K562 (cell line): Measurements from ENCODE around the gene FREM1. TPM values are rescaled to one million over a fixed set of nuclear protein-coding genes. Genes with fewer than 3 reads are reported as not detected.

Experiments
- HOXB6 ChIP-seq: fragments of 250-450 bp; sonication (Bioruptor Pico); IDR thresholded peaks from 2 replicates; pipeline ENCODE4 v1.5.1; 2022; ENCODE audit warnings: mild to moderate bottlenecking, borderline replicate concordance
- L3MBTL2 ChIP-seq: fragments of 450-650 bp; IDR thresholded peaks from 2 replicates; pipeline ENCODE4 v1.6.1; 2016; ENCODE audit warnings: mild to moderate bottlenecking, moderate library complexity
- polyA plus RNA-seq, 8 experiments: library from polyadenylated mRNA; depleted of rRNA in 4 of 8; stranded (reverse) in 5 of 8; unstranded in 3 of 8; fragments of >200 nt; fragmentation: Nextera tagmentation in 2 of 8; fragmentation: Illumina TruSeq in 1 of 8; extraction: Ambion mirVana in 2 of 8; extraction: Trizol in 1 of 8; gene quantifications; 2 replicates each; pipeline versions ENCODE4 v1.2.1 to v1.2.3, GENCODE V29; 2011 to 2014; ENCODE audit warnings: inconsistent platforms in 1 of 8, missing spikeins in 1 of 8
- total RNA-seq, 7 experiments: library from RNA; depleted of rRNA in 6 of 7; stranded (reverse); fragments of >200 nt in 6 of 7; fragmentation: Illumina TruSeq in 2 of 7; extraction: Trizol in 2 of 7; gene quantifications; 2 replicates each; pipeline versions ENCODE4 v1.2.1 to v1.2.3, GENCODE V29; 2011 to 2021; ENCODE audit warnings: low replicate concordance in 1 of 7
- TF ChIP-seq, protein P1 (sequence below), 2 experiments: IDR thresholded peaks; 2 replicates each; pipeline ENCODE4 v1.6.1; 2011; ENCODE audit warnings: borderline replicate concordance in 1 of 2, control low read depth in 1 of 2, low read depth in 1 of 2, low read length in 1 of 2, mild to moderate bottlenecking in 1 of 2, mixed read lengths in 1 of 2, moderate library complexity in 1 of 2; ENCODE audit not compliant: insufficient read depth in 1 of 2, insufficient read length in 1 of 2, poor library complexity in 1 of 2, severe bottlenecking in 1 of 2; ENCODE audit errors: extremely low read depth in 1 of 2
- TF ChIP-seq, protein P2 (sequence below): sonication (generic); formaldehyde crosslinking; IDR thresholded peaks from 2 replicates; pipeline ENCODE4 v1.8.1; 2023; ENCODE audit warnings: mild to moderate bottlenecking, missing genetic modification reagents
- TF ChIP-seq, protein P3 (sequence below): fragments of 450-650 bp; IDR thresholded peaks from 2 replicates; pipeline ENCODE4 v1.6.1; 2018; ENCODE audit warnings: mild to moderate bottlenecking, low read depth; ENCODE audit not compliant: partially characterized antibody

The FREM1 gene
- total and polyA plus RNA-seq, 9 of the 15 experiments (the other 6 are each of a cell fraction or from before 2014, with no cell fraction given): 0.03 to 0.24 (median 0.13) TPM; not detected in 2

DNA sequence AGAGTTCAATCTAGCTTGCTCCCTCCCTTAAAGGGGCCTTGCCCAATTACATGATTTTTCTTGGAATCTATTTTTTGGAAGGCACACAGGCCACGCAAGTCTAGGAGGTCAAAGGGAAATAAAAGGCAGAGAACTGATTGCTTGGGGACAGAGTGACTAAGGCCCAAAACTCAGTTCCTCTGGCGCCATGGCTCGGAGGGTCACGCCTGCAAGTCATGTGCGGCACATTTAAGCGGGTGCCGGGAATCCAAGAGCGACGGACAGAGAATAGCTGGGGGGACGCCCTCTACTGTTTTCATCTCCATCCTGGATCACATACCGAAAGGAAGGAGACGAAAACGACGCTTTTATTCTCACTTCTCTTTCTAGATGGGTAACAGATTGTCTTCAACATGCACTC is 78.6 kb downstream of the FREM1 start (continued):
- TF ChIP-seq, protein P1, sequence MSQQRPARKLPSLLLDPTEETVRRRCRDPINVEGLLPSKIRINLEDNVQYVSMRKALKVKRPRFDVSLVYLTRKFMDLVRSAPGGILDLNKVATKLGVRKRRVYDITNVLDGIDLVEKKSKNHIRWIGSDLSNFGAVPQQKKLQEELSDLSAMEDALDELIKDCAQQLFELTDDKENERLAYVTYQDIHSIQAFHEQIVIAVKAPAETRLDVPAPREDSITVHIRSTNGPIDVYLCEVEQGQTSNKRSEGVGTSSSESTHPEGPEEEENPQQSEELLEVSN (IDR thresholded peaks at IDR 0.05; ENCODE audit: borderline replicate concordance in 1 of 2, extremely low read depth in 1 of 2, insufficient read depth in 1 of 2, insufficient read length in 1 of 2, low read depth in 1 of 2, low read length in 1 of 2, poor library complexity in 1 of 2, severe bottlenecking in 1 of 2): peak in 1 of 2 experiments; percentile 48
- TF ChIP-seq, protein P2, sequence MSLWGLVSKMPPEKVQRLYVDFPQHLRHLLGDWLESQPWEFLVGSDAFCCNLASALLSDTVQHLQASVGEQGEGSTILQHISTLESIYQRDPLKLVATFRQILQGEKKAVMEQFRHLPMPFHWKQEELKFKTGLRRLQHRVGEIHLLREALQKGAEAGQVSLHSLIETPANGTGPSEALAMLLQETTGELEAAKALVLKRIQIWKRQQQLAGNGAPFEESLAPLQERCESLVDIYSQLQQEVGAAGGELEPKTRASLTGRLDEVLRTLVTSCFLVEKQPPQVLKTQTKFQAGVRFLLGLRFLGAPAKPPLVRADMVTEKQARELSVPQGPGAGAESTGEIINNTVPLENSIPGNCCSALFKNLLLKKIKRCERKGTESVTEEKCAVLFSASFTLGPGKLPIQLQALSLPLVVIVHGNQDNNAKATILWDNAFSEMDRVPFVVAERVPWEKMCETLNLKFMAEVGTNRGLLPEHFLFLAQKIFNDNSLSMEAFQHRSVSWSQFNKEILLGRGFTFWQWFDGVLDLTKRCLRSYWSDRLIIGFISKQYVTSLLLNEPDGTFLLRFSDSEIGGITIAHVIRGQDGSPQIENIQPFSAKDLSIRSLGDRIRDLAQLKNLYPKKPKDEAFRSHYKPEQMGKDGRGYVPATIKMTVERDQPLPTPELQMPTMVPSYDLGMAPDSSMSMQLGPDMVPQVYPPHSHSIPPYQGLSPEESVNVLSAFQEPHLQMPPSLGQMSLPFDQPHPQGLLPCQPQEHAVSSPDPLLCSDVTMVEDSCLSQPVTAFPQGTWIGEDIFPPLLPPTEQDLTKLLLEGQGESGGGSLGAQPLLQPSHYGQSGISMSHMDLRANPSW (CRISPR knock-in tag): no peak
- TF ChIP-seq HOXB6 (CRISPR knock-in tag) (no peak), L3MBTL2 (peak; percentile 36; the same call in 1 of the 2 replicates)
- TF ChIP-seq, protein P3, sequence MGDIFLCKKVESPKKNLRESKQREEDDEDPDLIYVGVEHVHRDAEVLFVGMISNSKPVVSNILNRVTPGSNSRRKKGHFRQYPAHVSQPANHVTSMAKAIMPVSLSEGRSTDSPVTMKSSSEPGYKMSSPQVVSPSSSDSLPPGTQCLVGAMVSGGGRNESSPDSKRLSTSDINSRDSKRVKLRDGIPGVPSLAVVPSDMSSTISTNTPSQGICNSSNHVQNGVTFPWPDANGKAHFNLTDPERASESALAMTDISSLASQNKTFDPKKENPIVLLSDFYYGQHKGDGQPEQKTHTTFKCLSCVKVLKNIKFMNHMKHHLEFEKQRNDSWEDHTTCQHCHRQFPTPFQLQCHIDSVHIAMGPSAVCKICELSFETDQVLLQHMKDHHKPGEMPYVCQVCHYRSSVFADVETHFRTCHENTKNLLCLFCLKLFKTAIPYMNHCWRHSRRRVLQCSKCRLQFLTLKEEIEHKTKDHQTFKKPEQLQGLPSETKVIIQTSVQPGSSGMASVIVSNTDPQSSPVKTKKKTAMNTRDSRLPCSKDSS: no peak
